PC-3 (cell line): ENCODE data around the gene FZR1.

Experiments used
- EZH2 ChIP-seq: fragments of 300-600 bp; sonication (generic); IDR thresholded peaks from one replicate; pipeline ENCODE4 v1.6.1; 2017; ENCODE audit warnings: antibody characterized with exemption, mild to moderate bottlenecking, low read length; ENCODE audit not compliant: unreplicated experiment
- TF ChIP-seq, protein P1 (sequence below): fragments of 300-600 bp; sonication (generic); conservative IDR thresholded peaks from 2 replicates; pipeline ENCODE4 v1.5.1; 2017; ENCODE audit warnings: antibody characterized with exemption, low read depth, mild to moderate bottlenecking, low read length

DNA sequence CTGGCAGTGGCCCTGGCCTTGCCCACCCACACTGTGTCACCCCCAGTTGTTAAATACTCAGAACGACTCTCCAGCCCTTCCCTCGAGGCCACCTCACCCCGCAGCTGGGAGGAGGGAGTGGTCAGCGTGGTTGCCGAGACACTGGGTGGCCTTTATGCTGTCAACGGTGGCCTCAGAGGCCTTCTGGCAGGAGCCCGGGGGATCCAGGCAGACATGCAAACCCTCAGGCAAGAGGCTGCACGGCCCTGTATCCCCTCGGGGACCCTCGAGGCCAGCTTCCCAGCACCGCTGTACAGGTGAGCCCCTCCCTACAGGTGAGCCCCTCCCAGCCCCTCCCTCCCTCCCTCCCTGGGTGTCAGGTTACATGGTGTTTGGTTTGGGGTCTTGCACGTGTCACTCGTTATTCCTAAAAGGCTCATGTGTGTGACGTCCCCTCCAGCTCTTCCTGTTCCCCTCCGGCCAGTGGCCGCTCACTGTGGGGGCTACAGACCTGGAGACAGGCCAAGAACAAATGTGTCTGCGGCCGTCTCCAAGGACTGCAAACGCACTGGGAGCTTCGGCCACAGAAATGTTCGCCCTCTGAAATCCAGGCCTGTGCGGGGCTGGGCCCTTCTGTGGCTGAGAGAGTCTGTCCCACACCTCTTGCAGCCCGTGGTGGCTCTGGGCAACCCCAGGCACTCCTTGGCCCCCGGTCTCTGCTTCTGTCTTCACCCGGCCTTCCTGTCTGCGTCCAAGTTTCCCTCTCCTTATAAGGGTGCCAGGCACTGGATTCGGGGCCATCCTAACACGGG is 33.0 kb downstream of the FZR1 start, which contains the start of gene TEKTIP1:
- TF ChIP-seq, protein P1, sequence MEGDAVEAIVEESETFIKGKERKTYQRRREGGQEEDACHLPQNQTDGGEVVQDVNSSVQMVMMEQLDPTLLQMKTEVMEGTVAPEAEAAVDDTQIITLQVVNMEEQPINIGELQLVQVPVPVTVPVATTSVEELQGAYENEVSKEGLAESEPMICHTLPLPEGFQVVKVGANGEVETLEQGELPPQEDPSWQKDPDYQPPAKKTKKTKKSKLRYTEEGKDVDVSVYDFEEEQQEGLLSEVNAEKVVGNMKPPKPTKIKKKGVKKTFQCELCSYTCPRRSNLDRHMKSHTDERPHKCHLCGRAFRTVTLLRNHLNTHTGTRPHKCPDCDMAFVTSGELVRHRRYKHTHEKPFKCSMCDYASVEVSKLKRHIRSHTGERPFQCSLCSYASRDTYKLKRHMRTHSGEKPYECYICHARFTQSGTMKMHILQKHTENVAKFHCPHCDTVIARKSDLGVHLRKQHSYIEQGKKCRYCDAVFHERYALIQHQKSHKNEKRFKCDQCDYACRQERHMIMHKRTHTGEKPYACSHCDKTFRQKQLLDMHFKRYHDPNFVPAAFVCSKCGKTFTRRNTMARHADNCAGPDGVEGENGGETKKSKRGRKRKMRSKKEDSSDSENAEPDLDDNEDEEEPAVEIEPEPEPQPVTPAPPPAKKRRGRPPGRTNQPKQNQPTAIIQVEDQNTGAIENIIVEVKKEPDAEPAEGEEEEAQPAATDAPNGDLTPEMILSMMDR = no peak
- TF ChIP-seq EZH2 = no peak
